Iris pigment epithelial cell (primary cell): ENCODE measurements around the gene GPR3.
A peak's percentile ranks its signal among the peaks of the same experiment; 100 is the strongest.

Experiments used
- DNase-seq: peaks from one replicate; pipeline ENCODE4 v3.0.0-alpha.2; 2011; ENCODE audit warnings: low read depth

GPR3 gene

GRCh38 chr1:27358928-27359313 lies 33.5 kb upstream of the GPR3 start:
- no peak for DNase-seq

GRCh38 chr1:27359822-27360158 lies 32.6 kb upstream of the GPR3 start:
- DNase-seq, result no peak

GRCh38 chr1:27360159-27361043 lies 32.0 kb upstream of the GPR3 start:
- DNase-seq, result no peak

- DNase-seq, result no peak
These were observed 31.4 kb upstream of the GPR3 start for GRCh38 chr1:27361044-27361402.

GRCh38 chr1:27361553-27361952 lies 30.9 kb upstream of the GPR3 start:
- DNase-seq, result no peak

- DNase-seq, result no peak
These were observed 28.4 kb upstream of the GPR3 start for GRCh38 chr1:27363766-27364695.

- no peak for DNase-seq
These were observed 27.6 kb upstream of the GPR3 start for GRCh38 chr1:27364696-27365371.

GRCh38 chr1:27365372-27366112 lies 26.9 kb upstream of the GPR3 start:
- peak; percentile 90 for DNase-seq

- peak; percentile 61 for DNase-seq
These were observed 26.4 kb upstream of the GPR3 start for GRCh38 chr1:27366113-27366410.

GRCh38 chr1:27366411-27367159 lies 25.8 kb upstream of the GPR3 start, which contains the start of gene MAP3K6:
Gene MAP3K6, minus strand, starts transcription at chr1:27366961. Its CDS starts 364 bp downstream, at chr1:27366597.
- DNase-seq, result peak; percentile 74

GRCh38 chr1:27367160-27367650 lies 25.2 kb upstream of the GPR3 start:
- DNase-seq, result no peak

- peak; percentile 33 for DNase-seq
These were observed 23.4 kb upstream of the GPR3 start for GRCh38 chr1:27368869-27369582.

GRCh38 chr1:27372022-27372807 lies 20.2 kb upstream of the GPR3 start:
- DNase-seq, result no peak

- no peak for DNase-seq
These were observed 19.4 kb upstream of the GPR3 start for GRCh38 chr1:27372808-27373690.

GRCh38 chr1:27374362-27375086 lies 17.9 kb upstream of the GPR3 start, which contains the start of gene FCN3:
Gene FCN3, minus strand, starts transcription at chr1:27374824. Its CDS starts 6 bp downstream, at chr1:27374818.
- DNase-seq, result no peak

GRCh38 chr1:27377760-27378495 lies 14.5 kb upstream of the GPR3 start:
- no peak for DNase-seq

- DNase-seq, result no peak
These were observed 12.8 kb upstream of the GPR3 start for GRCh38 chr1:27379564-27380122.
